ENCODE measurements around the gene OR1D2.
"Not testable (repeated sequence)": the region's sequence is repeated elsewhere in the genome, so short reads cannot be mapped to it uniquely, and the experiment has no call there.

OR1D2 gene, protein sequence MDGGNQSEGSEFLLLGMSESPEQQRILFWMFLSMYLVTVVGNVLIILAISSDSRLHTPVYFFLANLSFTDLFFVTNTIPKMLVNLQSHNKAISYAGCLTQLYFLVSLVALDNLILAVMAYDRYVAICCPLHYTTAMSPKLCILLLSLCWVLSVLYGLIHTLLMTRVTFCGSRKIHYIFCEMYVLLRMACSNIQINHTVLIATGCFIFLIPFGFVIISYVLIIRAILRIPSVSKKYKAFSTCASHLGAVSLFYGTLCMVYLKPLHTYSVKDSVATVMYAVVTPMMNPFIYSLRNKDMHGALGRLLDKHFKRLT

DNA sequence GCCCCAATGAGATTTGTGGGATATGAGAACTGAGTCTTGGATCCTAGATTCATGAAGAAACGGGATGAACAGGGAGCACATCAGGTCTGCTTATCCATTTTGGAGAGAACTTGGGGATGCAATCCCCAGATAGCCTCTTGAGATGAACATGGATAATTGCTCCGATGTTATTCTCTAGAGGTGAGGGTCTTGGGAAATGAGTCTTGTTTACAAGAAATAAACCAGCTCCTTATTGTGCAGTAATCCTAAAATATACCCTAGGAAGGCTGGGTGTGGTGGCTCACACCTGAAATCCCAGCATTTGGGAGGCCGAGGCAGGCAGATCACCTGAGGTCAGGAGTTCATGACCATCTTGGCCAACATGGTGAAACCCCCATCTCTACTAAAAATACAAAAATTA, at the start of gene OR1D2:
Gene OR1D2, minus strand, starts transcription at position 101 of the 400 bp plus-strand sequence. CDS start 11,426 bp downstream, outside the sequence.
- DNase-seq = no peak

DNA sequence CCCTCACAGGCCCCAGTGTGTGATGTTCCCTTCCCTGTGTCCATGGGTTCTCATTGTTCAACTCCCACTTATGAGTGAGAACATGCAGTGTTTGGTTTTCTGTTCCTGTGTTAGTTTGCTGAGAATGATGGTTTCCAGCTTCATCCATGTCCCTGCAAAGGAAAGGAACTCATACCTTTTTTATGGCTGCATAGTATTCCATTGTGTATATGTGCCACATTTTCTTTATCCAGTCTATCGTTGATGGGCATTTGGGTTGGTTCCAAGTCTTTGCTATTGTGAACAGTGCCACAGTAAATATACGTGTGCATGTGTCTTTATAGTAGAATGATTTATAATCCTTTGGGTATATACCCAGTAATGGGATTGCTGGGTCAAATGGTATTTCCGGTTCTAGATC, 33.3 kb upstream of the OR1D2 start:
- not testable (repeated sequence) for DNase-seq

DNA sequence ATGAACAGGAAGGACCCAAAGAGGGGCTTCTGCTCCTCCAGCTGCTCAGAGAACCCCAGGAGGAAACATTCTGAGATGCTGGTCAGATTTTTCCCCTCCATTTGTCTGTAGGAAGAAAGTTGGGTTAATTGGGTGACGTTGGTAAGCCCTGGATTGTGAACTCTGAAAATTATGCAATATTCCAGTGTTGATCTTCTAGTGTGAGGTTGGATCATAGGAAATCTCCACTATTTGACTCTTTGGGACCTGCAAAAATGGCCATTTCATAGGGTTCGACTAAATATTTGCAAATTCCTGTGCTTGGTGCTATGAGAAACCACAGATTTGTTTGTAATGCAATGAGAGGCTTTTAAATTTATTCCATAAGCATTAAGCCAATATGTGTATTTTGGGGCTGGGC, 23.2 kb upstream of the OR1D2 start, which contains the start of gene OR1G1:
Gene OR1G1, minus strand, starts transcription at position 101 of the 400 bp plus-strand sequence. Its CDS starts 0 bp downstream, at position 101.
- no peak for DNase-seq

DNA sequence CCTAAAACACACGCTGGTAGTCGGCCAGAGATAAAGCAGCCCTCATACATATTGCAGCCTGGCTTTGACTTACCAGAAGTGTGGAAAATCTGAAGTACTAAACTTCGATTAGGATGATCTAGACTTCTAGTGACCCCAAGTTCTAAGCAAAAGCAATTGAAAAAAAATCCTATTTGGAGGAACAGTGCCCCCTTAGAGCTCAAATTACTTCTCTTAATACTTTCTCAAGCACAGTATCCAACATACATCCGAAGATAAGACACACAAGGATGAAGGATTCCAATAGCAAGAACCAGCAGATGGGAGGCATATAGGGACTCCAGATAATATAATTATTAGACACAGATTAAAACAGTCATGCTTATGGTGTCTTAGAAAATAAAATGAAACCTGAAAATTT, 30.4 kb downstream of the OR1D2 start:
- not testable (repeated sequence) for DNase-seq

DNA sequence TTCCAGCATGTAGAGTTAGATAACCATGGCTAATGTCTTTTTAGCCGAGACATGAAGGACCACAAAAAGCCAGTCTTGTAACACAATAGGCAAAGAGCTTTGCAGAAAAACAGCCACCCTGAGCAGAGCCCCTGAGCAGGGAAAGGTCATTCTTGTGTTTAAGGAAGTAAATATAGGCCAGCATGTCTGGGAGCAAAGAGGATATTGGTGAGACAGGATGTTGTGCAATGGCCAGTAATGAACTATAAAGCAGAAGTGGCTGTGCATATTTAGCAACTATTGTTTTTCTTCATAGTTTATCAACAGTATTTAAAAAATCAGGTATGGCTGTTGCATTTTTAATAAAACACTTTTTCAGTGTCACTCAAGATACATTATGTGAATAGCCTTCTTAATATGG, 39.0 kb downstream of the OR1D2 start:
- DNase-seq = not testable (repeated sequence)

DNA sequence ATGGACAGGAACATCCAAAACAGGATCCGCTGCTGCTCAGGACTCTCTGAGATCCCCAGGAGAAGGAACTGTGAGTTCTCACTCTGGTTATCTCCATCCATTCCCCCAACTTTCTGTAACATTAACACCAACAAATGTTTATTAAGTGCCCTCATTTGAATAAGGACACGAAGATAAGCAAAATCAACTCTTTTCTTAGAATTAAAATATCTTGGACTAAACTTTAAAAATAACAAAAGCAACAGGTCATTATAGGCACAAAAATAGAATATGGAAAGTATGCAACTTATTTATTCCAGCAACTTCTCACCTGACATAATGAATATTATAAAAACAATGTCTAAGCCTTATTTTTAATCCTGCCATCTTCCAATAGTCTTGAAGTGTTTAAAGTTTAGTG, 40.7 kb downstream of the OR1D2 start, which contains the start of gene OR1D5:
Gene OR1D5, minus strand, starts transcription at position 101 of the 400 bp plus-strand sequence. Its CDS starts 0 bp downstream, at position 101.
- DNase-seq = not testable (repeated sequence)

DNA sequence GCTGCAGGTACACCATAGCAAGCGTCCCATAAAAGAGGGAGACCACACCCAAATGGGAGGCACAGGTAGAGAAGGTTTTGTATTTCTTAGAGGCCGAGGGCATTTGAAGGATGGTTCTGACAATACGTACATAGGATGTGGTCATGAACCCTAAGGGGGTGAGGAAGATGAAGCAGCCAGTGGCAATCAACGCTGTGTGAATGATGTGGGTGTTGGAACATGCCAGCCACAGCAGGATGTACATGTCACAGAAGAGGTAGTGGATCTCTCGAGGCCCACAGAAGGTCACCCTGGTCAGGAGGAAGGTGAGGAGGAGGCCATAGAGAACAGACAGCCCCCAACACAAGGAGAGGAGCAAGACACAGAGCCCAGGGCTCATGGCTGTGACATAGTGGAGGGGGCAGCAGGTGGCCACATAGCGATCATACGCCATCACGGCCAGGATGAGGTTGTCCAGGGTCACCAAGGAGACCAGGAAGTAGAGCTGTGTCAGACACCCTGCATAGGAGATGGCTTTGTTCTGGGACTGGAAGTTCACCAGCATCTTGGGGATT, 41.3 kb downstream of the OR1D2 start:
- DNase-seq = not testable (repeated sequence)

DNA sequence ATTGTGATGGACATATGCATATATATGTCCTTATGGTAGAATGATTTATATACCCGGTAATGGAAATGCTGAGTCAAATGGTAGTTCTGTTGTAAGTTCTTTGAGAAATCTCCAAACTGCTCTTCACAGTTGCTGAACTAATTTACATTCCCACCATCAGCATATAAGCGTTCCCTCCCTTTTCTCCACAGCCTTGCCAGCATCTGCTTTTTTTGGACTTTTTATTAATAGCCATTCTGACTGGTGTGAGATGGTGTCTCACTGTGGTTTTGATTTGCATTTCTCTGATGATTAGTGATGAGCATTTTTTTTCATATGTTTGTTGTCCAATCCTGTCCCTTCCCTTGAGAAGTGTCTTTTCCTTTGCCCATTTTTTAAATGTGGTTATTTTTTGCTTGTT, 49.4 kb downstream of the OR1D2 start:
- DNase-seq = not testable (repeated sequence)

DNA sequence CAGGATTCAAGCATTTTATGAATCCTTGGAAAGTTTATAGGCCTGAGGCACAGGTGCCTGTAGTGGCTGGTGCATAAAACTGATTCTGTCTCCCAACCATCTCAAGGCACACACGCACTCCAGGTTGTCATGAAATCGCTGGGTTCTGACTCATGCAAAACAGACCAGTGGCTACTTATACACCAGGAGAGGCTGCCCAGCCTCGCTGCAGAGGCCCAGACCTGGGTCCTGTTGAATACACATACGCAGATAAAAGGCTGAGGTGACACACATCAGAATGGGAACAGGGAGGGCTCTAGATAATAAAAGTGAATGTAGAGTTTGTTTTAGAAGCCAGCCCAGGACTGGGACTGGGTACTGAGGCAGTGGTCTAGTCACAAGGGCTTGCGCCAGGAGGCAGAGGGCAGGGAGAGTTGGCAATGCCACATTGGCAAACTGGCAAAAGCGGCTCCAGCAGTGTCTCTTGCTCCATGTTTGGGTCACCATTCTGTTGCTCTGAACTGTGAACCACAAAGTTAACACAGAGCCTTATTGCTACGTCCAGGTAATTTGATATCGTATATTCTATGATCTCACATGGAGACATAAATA, 54.4 kb downstream of the OR1D2 start:
- DNase-seq = no peak

DNA sequence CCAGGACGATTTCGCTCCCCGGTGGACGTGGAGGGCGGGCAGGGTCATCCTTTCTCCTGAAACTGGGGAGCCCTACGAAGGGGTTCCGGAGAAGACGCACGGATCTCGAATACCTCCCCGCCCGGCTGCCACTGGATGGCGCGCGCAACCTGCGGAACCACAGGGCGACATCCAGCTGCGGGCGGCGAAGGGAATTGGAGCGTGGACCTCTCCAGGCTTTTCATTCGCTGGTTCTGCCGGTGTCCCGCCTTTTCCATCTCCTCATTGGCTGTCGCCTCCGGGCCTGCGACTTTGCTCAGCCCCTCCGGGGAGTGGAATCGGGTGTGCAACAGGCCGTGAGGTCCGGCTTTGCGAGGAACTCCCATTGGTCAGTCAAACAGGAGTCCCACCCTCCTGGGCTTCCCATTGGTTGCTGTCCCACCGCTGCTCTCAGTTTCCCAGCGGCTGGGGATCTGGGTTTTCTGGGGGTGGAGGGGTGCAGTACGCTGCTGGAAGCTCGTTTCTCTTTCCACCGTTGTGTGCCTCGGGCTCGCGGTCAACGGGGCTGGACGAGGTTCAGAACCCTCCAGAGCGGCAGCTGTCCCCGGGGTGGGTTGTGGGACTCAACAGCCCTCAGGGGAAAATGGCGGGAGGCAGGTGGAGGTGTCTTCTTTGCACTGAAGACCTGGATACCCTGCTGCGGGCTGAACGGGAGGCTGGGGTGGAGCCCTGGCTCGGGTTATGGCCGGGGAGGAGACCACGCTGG, 55.3 kb downstream of the OR1D2 start:
- DNase-seq = peak; percentile 94 to 98

DNA sequence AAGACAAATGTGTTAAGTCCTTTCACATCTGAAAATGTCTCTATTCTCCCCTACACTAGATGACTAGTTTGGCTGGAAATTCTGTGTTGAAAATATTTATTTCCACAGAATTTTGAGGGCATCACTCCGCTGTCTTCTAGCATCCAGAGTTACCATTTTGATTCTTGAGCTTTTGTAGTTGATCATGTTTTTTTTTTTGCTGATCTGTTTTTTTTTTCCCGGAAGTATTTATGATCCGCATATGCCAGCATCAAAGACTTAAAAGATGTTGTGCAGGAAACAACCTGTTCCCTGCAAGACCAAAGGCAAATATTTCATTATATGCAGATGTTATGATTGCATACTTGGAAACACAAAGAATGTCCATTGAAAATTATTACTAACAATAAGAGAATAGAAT, 57.5 kb downstream of the OR1D2 start:
- no peak for DNase-seq

DNA sequence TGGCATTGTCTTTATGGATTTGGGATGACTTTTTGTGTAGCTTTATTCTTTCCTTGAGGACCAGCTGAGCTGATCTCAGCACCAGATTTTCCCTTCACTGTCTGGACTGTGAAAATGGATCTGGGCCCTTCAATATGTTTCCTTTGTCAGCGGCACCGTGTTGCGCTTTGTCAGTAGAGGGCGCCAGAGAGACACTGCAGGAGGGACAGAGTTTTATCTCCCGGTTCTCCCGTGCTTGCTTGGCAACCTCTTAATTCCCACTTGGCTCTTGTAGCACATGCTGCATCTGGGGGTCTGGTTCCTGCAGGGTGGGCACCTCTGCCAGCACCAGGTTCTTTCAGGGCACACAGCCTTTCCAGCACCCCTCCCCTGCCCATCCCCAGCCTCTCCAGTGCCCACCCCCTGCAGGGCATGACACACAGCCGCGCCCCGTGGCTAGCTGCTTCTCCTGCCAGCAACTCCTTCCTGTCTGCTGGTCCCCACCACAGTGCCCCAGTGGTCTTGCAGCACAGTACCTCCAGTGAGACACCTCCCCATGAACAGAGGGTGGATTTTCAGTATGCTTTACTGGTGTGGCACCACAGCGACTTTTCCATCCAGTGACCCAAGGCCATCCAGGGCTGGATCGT, 60.4 kb downstream of the OR1D2 start:
- DNase-seq = peak in 1 of 2 experiments; percentile 10

DNA sequence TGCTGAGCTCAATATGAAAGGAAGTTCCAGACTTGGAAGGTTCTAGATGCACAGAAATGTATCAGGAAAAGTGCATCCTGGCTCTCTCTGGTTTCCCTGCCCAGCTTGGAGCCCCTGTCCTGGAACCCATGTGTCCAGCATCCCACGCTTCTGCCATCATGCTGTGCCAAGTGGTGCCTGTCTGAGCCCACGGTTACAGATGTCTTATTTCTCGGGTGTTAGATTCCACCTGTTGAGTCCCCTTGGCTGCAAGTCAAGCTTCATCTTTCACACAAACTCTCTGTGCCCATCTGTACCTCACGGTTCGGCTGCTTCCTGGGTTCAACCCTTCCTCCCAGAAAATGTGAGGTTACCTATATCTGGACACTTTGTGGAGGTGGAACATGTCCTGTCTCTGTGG, 63.3 kb downstream of the OR1D2 start:
- no peak for DNase-seq

DNA sequence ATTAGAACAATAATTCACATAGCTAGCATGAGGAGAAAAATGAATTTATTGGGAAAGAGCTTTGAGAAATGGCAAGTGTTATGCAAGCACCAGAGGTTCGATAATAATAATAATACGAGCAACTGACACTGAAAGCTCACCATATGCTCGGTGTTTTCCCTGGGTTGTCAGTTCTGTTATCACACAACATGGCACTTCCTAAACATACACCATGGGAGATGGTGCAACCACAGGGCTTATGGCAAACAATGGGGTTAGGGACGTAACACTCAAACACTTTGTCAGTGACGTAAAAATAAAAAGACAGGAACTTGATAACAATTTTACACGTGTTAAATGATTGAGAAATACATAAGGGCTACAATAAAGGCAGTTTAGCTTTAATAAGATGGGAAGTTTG, 64.5 kb downstream of the OR1D2 start:
- DNase-seq = no peak

DNA sequence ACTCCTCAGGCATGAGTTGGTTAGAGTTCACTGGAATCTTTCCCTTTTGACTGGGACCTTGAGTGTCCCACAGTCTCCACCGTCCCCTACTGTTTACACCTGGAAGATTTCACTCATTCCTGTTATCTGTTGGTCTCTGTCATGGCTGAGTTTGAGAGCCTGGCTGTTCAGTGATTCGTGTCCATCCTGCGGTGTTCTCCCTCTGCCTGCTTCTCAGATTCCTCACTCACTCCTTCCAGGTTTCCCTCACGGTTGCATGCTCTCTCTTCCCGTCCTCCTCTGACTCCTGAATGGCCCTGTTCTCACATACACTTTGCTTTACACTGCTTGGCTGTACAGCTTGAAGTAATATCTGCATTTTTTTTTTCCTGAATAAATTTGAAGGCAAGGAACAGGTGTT, 65.3 kb downstream of the OR1D2 start:
- DNase-seq = no peak

All from NCI-H2081 (cell line).